Stimulated activated CD8-positive, alpha-beta memory T cell treated with anti-CD3 and anti-CD28 coated beads, Interleukin-7, amount 100 ng/mL, for 48 hours (primary cell): ENCODE results near the gene S100A11.
A peak's percentile ranks its signal among the peaks of the same experiment; 100 is the strongest.

Experiments used
- DNase-seq, 2 donors: peaks; one replicate each; pipeline ENCODE4 v3.0.0-alpha.2; 2020; ENCODE audit warnings: low read depth in 1 of 2; ENCODE audit errors: extremely low read depth in 1 of 2

The S100A11 gene

GRCh38 chr1:152039886-152040285 is 3.1 kb upstream of the S100A11 start:
- DNase-seq = no peak

GRCh38 chr1:152039461-152039860 is 2.7 kb upstream of the S100A11 start:
- no peak for DNase-seq

GRCh38 chr1:152038871-152039270 is 2.1 kb upstream of the S100A11 start:
- no peak for DNase-seq

GRCh38 chr1:152035539-152036266 is 1.1 kb downstream of the S100A11 start:
- DNase-seq = no peak

GRCh38 chr1:152034654-152035538 is 1.9 kb downstream of the S100A11 start:
- peak in 1 of 2 donors; percentile 56 for DNase-seq

GRCh38 chr1:152034324-152034653 is 2.5 kb downstream of the S100A11 start:
- DNase-seq = no peak

- DNase-seq = no peak
These were observed 6.9 kb downstream of the S100A11 start for GRCh38 chr1:152029929-152030211.

GRCh38 chr1:152029144-152029928 is 7.5 kb downstream of the S100A11 start:
- no peak for DNase-seq

- no peak for DNase-seq
These were observed 9.9 kb downstream of the S100A11 start for GRCh38 chr1:152026895-152027294.

GRCh38 chr1:152024223-152024622 is 12.6 kb downstream of the S100A11 start:
- DNase-seq = no peak

GRCh38 chr1:152023221-152023620 is 13.6 kb downstream of the S100A11 start:
- DNase-seq = no peak

- DNase-seq = no peak
These were observed 14.3 kb downstream of the S100A11 start for GRCh38 chr1:152022474-152022873.

GRCh38 chr1:152021569-152021968 is 15.2 kb downstream of the S100A11 start:
- no peak for DNase-seq

- no peak for DNase-seq
These were observed 16.0 kb downstream of the S100A11 start for GRCh38 chr1:152020849-152021248.

GRCh38 chr1:152018537-152018936 is 18.3 kb downstream of the S100A11 start:
- DNase-seq = no peak

GRCh38 chr1:152015766-152016165 is 21.0 kb downstream of the S100A11 start:
- DNase-seq = no peak

- DNase-seq = no peak
These were observed 21.9 kb downstream of the S100A11 start for GRCh38 chr1:152014943-152015342.

GRCh38 chr1:152013664-152014237 is 23.1 kb downstream of the S100A11 start:
- no peak for DNase-seq

- DNase-seq = no peak
These were observed 27.1 kb downstream of the S100A11 start for GRCh38 chr1:152009691-152010090.

GRCh38 chr1:152007047-152007446 is 29.8 kb downstream of the S100A11 start:
- no peak for DNase-seq

- DNase-seq = no peak
These were observed 31.4 kb downstream of the S100A11 start for GRCh38 chr1:152005360-152005912.
